K562 (cell line): ENCODE results near the gene POLD2. TPM values are rescaled to one million over a fixed set of nuclear protein-coding genes. Genes with fewer than 3 reads are reported as not detected.

Experiments used
- BCOR ChIP-seq: fragments of 450-650 bp; IDR thresholded peaks from 2 replicates; pipeline ENCODE4 v1.6.1; 2016
- HNRNPUL1 ChIP-seq: fragments of 200-400 bp; formaldehyde crosslinking; IDR thresholded peaks from 2 replicates; pipeline ENCODE4 v1.6.1; 2017; ENCODE audit warnings: low read length
- NFIC ChIP-seq: fragments of 450-650 bp; IDR thresholded peaks from 2 replicates; pipeline ENCODE4 v1.6.1; 2017; ENCODE audit warnings: mild to moderate bottlenecking, inconsistent platforms
- PTBP1 ChIP-seq: fragments of 200-400 bp; formaldehyde crosslinking; IDR thresholded peaks from 2 replicates; pipeline ENCODE4 v1.6.1; 2017; ENCODE audit warnings: low read depth, low read length
- RCOR1 ChIP-seq, 2 experiments: IDR thresholded peaks; 2 replicates each; pipeline ENCODE4 v1.6.1; 2012; ENCODE audit warnings: low read depth in 2 of 2, low read length in 2 of 2, borderline replicate concordance in 1 of 2, improper control_type of control experiment in 1 of 2
- SMC3 ChIP-seq: conservative IDR thresholded peaks from 2 replicates; pipeline ENCODE4 v1.6.1; 2011; ENCODE audit warnings: low read depth, low read length, improper control_type of control experiment; ENCODE audit not compliant: insufficient read depth
- TBP ChIP-seq: optimal IDR thresholded peaks from 2 replicates; pipeline ENCODE3; 2011; ENCODE audit warnings: low read depth, low read length, improper control_type of control experiment
- TRIM24 ChIP-seq, 2 experiments: fragments of 450-650 bp; IDR thresholded peaks; 2 replicates each; pipeline ENCODE4 v1.6.1; 2016
- ZNF239 ChIP-seq: fragments of 250-450 bp; sonication (Bioruptor Pico); IDR thresholded peaks from 2 replicates; pipeline ENCODE4 v1.4.0; 2020; ENCODE audit warnings: mild to moderate bottlenecking
- ZNF551 ChIP-seq: fragments of 250-450 bp; sonication (Bioruptor Pico); IDR thresholded peaks from 2 replicates; pipeline ENCODE4 v1.5.0; 2021; ENCODE audit warnings: mild to moderate bottlenecking, moderate library complexity
- ZNF668 ChIP-seq: fragments of 250-450 bp; sonication (Bioruptor Pico); IDR thresholded peaks from 2 replicates; pipeline ENCODE4 v1.8.0; 2022; ENCODE audit warnings: mild to moderate bottlenecking, inconsistent platforms
- polyA plus RNA-seq, 8 experiments: library from polyadenylated mRNA; depleted of rRNA in 4 of 8; stranded (reverse) in 5 of 8; unstranded in 3 of 8; fragments of >200 nt; fragmentation: Nextera tagmentation in 2 of 8; fragmentation: Illumina TruSeq in 1 of 8; extraction: Ambion mirVana in 2 of 8; extraction: Trizol in 1 of 8; gene quantifications; 2 replicates each; pipeline versions ENCODE4 v1.2.1 to v1.2.3, GENCODE V29; 2011 to 2014; ENCODE audit warnings: inconsistent platforms in 1 of 8, missing spikeins in 1 of 8
- total RNA-seq, 7 experiments: library from RNA; depleted of rRNA in 6 of 7; stranded (reverse); fragments of >200 nt in 6 of 7; fragmentation: Illumina TruSeq in 2 of 7; extraction: Trizol in 2 of 7; gene quantifications; 2 replicates each; pipeline versions ENCODE4 v1.2.1 to v1.2.3, GENCODE V29; 2011 to 2021; ENCODE audit warnings: low replicate concordance in 1 of 7
- TF ChIP-seq, protein P1 (sequence below): fragments of 250-450 bp; sonication (Bioruptor Pico); IDR thresholded peaks from 2 replicates; pipeline ENCODE4 v1.4.0; 2020
- TF ChIP-seq, protein P2 (sequence below): IDR thresholded peaks from 2 replicates; pipeline ENCODE4 v1.6.1; 2011; ENCODE audit warnings: borderline replicate concordance, low read depth, mild to moderate bottlenecking, moderate library complexity, low read length; ENCODE audit not compliant: insufficient read depth, poor library complexity, severe bottlenecking
- TF ChIP-seq, protein P3 (sequence below), 3 experiments: IDR thresholded peaks in 2 of 3; conservative IDR thresholded peaks in 1 of 3; 2 replicates each; pipeline ENCODE4 v1.5.1; 2011 to 2012; ENCODE audit warnings: low read length in 3 of 3, mild to moderate bottlenecking in 3 of 3, control low read depth in 2 of 3, improper control_type of control experiment in 1 of 3, inconsistent platforms in 1 of 3, low read depth in 1 of 3, mixed read lengths in 1 of 3, moderate library complexity in 1 of 3; ENCODE audit not compliant: insufficient read depth in 2 of 3
- TF ChIP-seq, protein P4 (sequence below): sonication (generic); formaldehyde crosslinking; IDR thresholded peaks from 2 replicates; pipeline ENCODE4 v1.8.1; 2023; ENCODE audit warnings: mild to moderate bottlenecking, missing genetic modification reagents

The POLD2 gene
- total and polyA plus RNA-seq, 9 of the 15 experiments (the other 6 are each of a cell fraction or from before 2014, with no cell fraction given) = 29.7 to 259 (median 225) TPM

DNA sequence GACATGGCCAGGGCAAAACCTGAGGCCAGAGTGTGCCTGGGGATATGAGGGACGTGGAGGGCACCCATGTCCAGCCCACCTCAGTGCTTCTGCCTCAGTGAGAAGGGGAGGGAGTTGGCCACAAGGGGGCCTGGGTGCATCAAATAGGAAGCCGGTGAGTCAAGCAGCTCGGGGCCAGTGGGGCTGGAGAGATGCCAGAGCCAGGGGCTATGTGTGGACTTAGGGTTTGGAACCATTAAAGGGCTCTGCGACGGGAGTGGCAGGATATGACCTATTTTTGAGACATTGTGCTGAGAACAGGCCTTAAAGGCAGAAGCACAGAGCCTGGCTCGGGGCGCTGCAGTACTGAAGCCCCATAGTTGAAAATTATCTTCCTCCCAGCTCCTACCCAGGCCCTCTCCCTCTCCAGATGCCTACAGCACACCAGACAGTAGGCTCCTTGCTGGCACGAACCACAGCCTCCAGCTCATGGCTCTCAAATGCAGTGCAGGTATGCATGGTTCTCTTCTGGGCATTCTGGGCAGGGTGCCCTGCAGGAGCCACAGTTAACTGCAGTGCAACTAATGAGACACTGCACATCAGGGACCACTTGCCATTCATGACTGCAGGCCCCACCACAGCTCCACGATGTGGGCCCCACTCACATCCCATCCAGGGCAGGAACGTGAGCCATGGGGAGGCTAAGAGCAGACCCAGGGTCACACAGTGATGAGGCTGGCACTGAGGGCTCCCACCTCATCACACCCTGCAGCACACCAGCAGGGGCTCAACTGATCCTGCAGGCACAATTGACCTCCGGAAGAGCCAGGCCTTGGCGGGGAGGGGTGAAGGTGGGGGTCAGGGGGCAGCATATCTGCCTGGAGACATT, 50.8 kb downstream of the POLD2 start (continued):
- TF ChIP-seq, protein P1, sequence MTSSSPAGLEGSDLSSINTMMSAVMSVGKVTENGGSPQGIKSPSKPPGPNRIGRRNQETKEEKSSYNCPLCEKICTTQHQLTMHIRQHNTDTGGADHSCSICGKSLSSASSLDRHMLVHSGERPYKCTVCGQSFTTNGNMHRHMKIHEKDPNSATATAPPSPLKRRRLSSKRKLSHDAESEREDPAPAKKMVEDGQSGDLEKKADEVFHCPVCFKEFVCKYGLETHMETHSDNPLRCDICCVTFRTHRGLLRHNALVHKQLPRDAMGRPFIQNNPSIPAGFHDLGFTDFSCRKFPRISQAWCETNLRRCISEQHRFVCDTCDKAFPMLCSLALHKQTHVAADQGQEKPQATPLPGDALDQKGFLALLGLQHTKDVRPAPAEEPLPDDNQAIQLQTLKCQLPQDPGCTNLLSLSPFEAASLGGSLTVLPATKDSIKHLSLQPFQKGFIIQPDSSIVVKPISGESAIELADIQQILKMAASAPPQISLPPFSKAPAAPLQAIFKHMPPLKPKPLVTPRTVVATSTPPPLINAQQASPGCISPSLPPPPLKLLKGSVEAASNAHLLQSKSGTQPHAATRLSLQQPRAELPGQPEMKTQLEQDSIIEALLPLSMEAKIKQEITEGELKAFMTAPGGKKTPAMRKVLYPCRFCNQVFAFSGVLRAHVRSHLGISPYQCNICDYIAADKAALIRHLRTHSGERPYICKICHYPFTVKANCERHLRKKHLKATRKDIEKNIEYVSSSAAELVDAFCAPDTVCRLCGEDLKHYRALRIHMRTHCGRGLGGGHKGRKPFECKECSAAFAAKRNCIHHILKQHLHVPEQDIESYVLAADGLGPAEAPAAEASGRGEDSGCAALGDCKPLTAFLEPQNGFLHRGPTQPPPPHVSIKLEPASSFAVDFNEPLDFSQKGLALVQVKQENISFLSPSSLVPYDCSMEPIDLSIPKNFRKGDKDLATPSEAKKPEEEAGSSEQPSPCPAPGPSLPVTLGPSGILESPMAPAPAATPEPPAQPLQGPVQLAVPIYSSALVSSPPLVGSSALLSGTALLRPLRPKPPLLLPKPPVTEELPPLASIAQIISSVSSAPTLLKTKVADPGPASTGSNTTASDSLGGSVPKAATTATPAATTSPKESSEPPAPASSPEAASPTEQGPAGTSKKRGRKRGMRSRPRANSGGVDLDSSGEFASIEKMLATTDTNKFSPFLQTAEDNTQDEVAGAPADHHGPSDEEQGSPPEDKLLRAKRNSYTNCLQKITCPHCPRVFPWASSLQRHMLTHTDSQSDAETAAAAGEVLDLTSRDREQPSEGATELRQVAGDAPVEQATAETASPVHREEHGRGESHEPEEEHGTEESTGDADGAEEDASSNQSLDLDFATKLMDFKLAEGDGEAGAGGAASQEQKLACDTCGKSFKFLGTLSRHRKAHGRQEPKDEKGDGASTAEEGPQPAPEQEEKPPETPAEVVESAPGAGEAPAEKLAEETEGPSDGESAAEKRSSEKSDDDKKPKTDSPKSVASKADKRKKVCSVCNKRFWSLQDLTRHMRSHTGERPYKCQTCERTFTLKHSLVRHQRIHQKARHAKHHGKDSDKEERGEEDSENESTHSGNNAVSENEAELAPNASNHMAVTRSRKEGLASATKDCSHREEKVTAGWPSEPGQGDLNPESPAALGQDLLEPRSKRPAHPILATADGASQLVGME (CRISPR knock-in tag) = no peak
- TF ChIP-seq TBP = no peak
- TF ChIP-seq ZNF668 (CRISPR knock-in tag) = no peak
- TF ChIP-seq BCOR = no peak
- no peak for TF ChIP-seq PTBP1
- TF ChIP-seq ZNF239 (CRISPR knock-in tag) = no peak
- TF ChIP-seq NFIC = peak; percentile 91
- TF ChIP-seq RCOR1 (IDR thresholded peaks at IDR 0.05; ENCODE audit: borderline replicate concordance in 1 of 2, low read depth in 2 of 2, low read length in 2 of 2) = 0 out of 4 replicates have a peak, but pooled peaks of 1 of the 2 experiments have one; percentile 26
- TF ChIP-seq ZNF551 (CRISPR knock-in tag) = no peak
- TF ChIP-seq, protein P2, sequence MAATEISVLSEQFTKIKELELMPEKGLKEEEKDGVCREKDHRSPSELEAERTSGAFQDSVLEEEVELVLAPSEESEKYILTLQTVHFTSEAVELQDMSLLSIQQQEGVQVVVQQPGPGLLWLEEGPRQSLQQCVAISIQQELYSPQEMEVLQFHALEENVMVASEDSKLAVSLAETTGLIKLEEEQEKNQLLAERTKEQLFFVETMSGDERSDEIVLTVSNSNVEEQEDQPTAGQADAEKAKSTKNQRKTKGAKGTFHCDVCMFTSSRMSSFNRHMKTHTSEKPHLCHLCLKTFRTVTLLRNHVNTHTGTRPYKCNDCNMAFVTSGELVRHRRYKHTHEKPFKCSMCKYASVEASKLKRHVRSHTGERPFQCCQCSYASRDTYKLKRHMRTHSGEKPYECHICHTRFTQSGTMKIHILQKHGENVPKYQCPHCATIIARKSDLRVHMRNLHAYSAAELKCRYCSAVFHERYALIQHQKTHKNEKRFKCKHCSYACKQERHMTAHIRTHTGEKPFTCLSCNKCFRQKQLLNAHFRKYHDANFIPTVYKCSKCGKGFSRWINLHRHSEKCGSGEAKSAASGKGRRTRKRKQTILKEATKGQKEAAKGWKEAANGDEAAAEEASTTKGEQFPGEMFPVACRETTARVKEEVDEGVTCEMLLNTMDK = peak; percentile 81
- TF ChIP-seq, protein P3, sequence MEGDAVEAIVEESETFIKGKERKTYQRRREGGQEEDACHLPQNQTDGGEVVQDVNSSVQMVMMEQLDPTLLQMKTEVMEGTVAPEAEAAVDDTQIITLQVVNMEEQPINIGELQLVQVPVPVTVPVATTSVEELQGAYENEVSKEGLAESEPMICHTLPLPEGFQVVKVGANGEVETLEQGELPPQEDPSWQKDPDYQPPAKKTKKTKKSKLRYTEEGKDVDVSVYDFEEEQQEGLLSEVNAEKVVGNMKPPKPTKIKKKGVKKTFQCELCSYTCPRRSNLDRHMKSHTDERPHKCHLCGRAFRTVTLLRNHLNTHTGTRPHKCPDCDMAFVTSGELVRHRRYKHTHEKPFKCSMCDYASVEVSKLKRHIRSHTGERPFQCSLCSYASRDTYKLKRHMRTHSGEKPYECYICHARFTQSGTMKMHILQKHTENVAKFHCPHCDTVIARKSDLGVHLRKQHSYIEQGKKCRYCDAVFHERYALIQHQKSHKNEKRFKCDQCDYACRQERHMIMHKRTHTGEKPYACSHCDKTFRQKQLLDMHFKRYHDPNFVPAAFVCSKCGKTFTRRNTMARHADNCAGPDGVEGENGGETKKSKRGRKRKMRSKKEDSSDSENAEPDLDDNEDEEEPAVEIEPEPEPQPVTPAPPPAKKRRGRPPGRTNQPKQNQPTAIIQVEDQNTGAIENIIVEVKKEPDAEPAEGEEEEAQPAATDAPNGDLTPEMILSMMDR (IDR thresholded peaks at IDR 0.05 in 2 of 3, conservative IDR thresholded peaks at IDR 0.05 in 1 of 3; ENCODE audit: insufficient read depth in 2 of 3, low read depth in 1 of 3, low read length in 3 of 3) = peak; percentile 77 to 87 (median 80)
- no peak for TF ChIP-seq TRIM24 (IDR thresholded peaks at IDR 0.05)
- TF ChIP-seq, protein P4, sequence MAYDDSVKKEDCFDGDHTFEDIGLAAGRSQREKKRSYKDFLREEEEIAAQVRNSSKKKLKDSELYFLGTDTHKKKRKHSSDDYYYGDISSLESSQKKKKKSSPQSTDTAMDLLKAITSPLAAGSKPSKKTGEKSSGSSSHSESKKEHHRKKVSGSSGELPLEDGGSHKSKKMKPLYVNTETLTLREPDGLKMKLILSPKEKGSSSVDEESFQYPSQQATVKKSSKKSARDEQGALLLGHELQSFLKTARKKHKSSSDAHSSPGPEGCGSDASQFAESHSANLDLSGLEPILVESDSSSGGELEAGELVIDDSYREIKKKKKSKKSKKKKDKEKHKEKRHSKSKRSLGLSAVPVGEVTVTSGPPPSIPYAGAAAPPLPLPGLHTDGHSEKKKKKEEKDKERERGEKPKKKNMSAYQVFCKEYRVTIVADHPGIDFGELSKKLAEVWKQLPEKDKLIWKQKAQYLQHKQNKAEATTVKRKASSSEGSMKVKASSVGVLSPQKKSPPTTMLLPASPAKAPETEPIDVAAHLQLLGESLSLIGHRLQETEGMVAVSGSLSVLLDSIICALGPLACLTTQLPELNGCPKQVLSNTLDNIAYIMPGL (CRISPR knock-in tag) = no peak
- no peak for TF ChIP-seq HNRNPUL1
- TF ChIP-seq SMC3 = peak; percentile 62
